ENCODE data around the gene OSBPL5.

DNA sequence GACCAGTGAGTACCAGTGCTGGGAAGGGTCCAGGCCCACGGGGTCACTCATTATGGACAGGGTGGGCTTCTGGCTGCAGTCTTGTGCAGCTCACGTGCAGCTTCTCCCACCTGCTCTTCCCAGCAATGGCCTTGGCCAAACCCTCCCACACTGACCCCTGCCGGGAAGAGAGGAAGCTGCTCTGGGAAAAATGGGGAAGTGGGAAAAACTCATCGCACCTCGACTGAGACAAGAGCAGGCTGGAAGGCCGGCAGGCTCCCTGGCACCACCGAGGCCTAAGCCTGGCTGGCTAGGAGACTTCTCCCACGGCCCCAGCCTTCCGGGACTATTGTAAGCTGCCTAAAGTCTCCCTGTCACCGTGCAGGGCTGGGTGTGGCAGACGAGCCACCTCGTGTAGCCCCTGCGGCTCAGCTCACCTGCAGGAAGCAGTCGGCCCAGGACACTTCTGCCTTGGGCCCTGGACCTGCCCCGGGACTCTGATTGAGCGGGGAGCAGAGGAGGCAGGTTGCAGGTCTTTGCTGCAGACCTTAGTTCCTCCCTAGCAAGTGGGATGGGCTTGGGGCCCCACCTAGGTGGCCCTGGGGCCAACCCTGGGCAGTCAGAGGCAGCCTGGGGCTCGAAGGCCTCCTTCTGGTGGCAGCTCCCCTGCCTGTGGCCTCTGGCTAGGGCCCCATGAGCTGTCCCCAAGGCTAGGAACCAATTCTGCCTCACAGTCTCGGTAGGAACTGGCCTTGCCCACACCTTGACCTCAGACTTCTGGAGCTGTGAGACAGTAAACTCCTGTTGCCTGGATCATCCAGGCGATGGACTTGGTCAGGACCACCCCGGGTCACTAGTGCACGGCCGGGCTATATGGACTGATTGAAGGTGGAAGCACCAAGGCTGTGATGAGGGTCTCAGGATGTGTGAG is 30.4 kb upstream of the OSBPL5 start:
- TF ChIP-seq, protein P1, sequence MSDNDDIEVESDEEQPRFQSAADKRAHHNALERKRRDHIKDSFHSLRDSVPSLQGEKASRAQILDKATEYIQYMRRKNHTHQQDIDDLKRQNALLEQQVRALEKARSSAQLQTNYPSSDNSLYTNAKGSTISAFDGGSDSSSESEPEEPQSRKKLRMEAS (CRISPR knock-in tag; IDR thresholded peaks at IDR 0.05): no peak
- no peak for TF ChIP-seq POLR2AphosphoS5 (IDR thresholded peaks at IDR 0.05; ENCODE audit: control insufficient read depth, insufficient read depth, low read depth, low read length)
- TF ChIP-seq, protein P2, sequence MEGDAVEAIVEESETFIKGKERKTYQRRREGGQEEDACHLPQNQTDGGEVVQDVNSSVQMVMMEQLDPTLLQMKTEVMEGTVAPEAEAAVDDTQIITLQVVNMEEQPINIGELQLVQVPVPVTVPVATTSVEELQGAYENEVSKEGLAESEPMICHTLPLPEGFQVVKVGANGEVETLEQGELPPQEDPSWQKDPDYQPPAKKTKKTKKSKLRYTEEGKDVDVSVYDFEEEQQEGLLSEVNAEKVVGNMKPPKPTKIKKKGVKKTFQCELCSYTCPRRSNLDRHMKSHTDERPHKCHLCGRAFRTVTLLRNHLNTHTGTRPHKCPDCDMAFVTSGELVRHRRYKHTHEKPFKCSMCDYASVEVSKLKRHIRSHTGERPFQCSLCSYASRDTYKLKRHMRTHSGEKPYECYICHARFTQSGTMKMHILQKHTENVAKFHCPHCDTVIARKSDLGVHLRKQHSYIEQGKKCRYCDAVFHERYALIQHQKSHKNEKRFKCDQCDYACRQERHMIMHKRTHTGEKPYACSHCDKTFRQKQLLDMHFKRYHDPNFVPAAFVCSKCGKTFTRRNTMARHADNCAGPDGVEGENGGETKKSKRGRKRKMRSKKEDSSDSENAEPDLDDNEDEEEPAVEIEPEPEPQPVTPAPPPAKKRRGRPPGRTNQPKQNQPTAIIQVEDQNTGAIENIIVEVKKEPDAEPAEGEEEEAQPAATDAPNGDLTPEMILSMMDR (IDR thresholded peaks at IDR 0.05 in 2 of 3, conservative IDR thresholded peaks at IDR 0.05 in 1 of 3; ENCODE audit: insufficient read depth in 2 of 3, low read depth in 1 of 3, low read length in 3 of 3): peak; percentile 35 to 65 (median 62)
- TF ChIP-seq SMAD1 (IDR thresholded peaks at IDR 0.05; ENCODE audit: low read depth, low read length, partially characterized antibody): no peak
- TF ChIP-seq, protein P3, sequence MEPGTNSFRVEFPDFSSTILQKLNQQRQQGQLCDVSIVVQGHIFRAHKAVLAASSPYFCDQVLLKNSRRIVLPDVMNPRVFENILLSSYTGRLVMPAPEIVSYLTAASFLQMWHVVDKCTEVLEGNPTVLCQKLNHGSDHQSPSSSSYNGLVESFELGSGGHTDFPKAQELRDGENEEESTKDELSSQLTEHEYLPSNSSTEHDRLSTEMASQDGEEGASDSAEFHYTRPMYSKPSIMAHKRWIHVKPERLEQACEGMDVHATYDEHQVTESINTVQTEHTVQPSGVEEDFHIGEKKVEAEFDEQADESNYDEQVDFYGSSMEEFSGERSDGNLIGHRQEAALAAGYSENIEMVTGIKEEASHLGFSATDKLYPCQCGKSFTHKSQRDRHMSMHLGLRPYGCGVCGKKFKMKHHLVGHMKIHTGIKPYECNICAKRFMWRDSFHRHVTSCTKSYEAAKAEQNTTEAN (CRISPR knock-in tag; IDR thresholded peaks at IDR 0.05): no peak
- TF ChIP-seq, protein P4, sequence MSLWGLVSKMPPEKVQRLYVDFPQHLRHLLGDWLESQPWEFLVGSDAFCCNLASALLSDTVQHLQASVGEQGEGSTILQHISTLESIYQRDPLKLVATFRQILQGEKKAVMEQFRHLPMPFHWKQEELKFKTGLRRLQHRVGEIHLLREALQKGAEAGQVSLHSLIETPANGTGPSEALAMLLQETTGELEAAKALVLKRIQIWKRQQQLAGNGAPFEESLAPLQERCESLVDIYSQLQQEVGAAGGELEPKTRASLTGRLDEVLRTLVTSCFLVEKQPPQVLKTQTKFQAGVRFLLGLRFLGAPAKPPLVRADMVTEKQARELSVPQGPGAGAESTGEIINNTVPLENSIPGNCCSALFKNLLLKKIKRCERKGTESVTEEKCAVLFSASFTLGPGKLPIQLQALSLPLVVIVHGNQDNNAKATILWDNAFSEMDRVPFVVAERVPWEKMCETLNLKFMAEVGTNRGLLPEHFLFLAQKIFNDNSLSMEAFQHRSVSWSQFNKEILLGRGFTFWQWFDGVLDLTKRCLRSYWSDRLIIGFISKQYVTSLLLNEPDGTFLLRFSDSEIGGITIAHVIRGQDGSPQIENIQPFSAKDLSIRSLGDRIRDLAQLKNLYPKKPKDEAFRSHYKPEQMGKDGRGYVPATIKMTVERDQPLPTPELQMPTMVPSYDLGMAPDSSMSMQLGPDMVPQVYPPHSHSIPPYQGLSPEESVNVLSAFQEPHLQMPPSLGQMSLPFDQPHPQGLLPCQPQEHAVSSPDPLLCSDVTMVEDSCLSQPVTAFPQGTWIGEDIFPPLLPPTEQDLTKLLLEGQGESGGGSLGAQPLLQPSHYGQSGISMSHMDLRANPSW (CRISPR knock-in tag; IDR thresholded peaks at IDR 0.05): no peak
- TF ChIP-seq, protein P5, sequence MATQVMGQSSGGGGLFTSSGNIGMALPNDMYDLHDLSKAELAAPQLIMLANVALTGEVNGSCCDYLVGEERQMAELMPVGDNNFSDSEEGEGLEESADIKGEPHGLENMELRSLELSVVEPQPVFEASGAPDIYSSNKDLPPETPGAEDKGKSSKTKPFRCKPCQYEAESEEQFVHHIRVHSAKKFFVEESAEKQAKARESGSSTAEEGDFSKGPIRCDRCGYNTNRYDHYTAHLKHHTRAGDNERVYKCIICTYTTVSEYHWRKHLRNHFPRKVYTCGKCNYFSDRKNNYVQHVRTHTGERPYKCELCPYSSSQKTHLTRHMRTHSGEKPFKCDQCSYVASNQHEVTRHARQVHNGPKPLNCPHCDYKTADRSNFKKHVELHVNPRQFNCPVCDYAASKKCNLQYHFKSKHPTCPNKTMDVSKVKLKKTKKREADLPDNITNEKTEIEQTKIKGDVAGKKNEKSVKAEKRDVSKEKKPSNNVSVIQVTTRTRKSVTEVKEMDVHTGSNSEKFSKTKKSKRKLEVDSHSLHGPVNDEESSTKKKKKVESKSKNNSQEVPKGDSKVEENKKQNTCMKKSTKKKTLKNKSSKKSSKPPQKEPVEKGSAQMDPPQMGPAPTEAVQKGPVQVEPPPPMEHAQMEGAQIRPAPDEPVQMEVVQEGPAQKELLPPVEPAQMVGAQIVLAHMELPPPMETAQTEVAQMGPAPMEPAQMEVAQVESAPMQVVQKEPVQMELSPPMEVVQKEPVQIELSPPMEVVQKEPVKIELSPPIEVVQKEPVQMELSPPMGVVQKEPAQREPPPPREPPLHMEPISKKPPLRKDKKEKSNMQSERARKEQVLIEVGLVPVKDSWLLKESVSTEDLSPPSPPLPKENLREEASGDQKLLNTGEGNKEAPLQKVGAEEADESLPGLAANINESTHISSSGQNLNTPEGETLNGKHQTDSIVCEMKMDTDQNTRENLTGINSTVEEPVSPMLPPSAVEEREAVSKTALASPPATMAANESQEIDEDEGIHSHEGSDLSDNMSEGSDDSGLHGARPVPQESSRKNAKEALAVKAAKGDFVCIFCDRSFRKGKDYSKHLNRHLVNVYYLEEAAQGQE (IDR thresholded peaks at IDR 0.05; ENCODE audit: borderline replicate concordance): peak; percentile 49; the same call in 1 of the 2 replicates
- TF ChIP-seq, protein P5 (CRISPR knock-in tag; IDR thresholded peaks at IDR 0.05; ENCODE audit: low read depth): no peak
- TF ChIP-seq, protein P6, sequence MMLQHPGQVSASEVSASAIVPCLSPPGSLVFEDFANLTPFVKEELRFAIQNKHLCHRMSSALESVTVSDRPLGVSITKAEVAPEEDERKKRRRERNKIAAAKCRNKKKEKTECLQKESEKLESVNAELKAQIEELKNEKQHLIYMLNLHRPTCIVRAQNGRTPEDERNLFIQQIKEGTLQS (IDR thresholded peaks at IDR 0.05): no peak
- TF ChIP-seq, protein P6 (CRISPR knock-in tag; conservative IDR thresholded peaks at IDR 0.05): no peak
- no peak for TF ChIP-seq NFXL1 (CRISPR knock-in tag; IDR thresholded peaks at IDR 0.05)
- no peak for TF ChIP-seq CBFB (CRISPR knock-in tag; IDR thresholded peaks at IDR 0.05)
- no peak for TF ChIP-seq SREBF2 (CRISPR knock-in tag; IDR thresholded peaks at IDR 0.05)
- TF ChIP-seq RNF2 (IDR thresholded peaks at IDR 0.05): no peak
